GM12865 (cell line): ENCODE data around the gene SHISAL1.

Source experiments
- DNase-seq: peaks from one replicate; pipeline ENCODE4 v3.0.0; 2010; ENCODE audit warnings: low read depth
- H3K4me3 ChIP-seq: 2 replicates; pipeline ENCODE4 v1.5.1; 2011; ENCODE audit warnings: mild to moderate bottlenecking, low read depth, low read length, control low read depth
- CTCF ChIP-seq: IDR thresholded peaks from 2 replicates; pipeline ENCODE4 v1.5.1; 2011; ENCODE audit warnings: low read length, control low read depth, low read depth, inconsistent platforms; ENCODE audit not compliant: insufficient read depth; ENCODE audit errors: missing control alignments

Gene SHISAL1

GRCh38 chr22:44272401-44272771, 40.4 kb downstream of the SHISAL1 start:
- DNase-seq, result no peak
- H3K4me3 ChIP-seq, result no peak overlapping the region
- no peak for TF ChIP-seq CTCF

- DNase-seq, result no peak
- no peak overlapping the region for H3K4me3 ChIP-seq
- no peak for TF ChIP-seq CTCF
Measured at GRCh38 chr22:44271732-44272400, 40.9 kb downstream of the SHISAL1 start.

GRCh38 chr22:44271010-44271500, 41.7 kb downstream of the SHISAL1 start:
- no peak for DNase-seq
- TF ChIP-seq CTCF, result no peak
- H3K4me3 ChIP-seq, result no peak overlapping the region

- no peak for TF ChIP-seq CTCF
- no peak for DNase-seq
- H3K4me3 ChIP-seq, result no peak overlapping the region
Measured at GRCh38 chr22:44270556-44270880, 42.2 kb downstream of the SHISAL1 start.

- no peak overlapping the region for H3K4me3 ChIP-seq
- DNase-seq, result no peak
- TF ChIP-seq CTCF, result no peak
Measured at GRCh38 chr22:44269757-44270555, 42.8 kb downstream of the SHISAL1 start.

GRCh38 chr22:44269117-44269498, 43.6 kb downstream of the SHISAL1 start:
- no peak overlapping the region for H3K4me3 ChIP-seq
- no peak for DNase-seq
- no peak for TF ChIP-seq CTCF
